Liver (tissue), 3 donors: ENCODE data around the gene CHSY1.

Experiments used
- CTCF ChIP-seq: fragments of 150-350 bp; IDR thresholded peaks from 2 replicates; pipeline ENCODE4 v1.5.1; 2017; ENCODE audit warnings: improper control_type of control experiment, low read depth, low read length; ENCODE audit not compliant: missing input control
- EGR1 ChIP-seq, 2 donors: IDR thresholded peaks; 2 replicates each; pipeline ENCODE4 v1.6.1; 2016 to 2018; ENCODE audit warnings: antibody characterized with exemption in 2 of 2, low read depth in 2 of 2
- FOXA1 ChIP-seq: IDR thresholded peaks from 2 replicates; pipeline ENCODE4 v1.6.1; 2016; ENCODE audit warnings: antibody characterized with exemption
- RAD21 ChIP-seq, 2 donors: IDR thresholded peaks; 2 replicates each; pipeline ENCODE4 v1.6.1; 2016; ENCODE audit warnings: antibody characterized with exemption in 2 of 2, mild to moderate bottlenecking in 2 of 2
- REST ChIP-seq: IDR thresholded peaks from 2 replicates; pipeline ENCODE4 v1.6.1; 2016; ENCODE audit warnings: antibody characterized with exemption, mild to moderate bottlenecking
- TAF1 ChIP-seq: conservative IDR thresholded peaks from 2 replicates; pipeline ENCODE4 v1.6.1; 2016; ENCODE audit warnings: antibody characterized with exemption, mild to moderate bottlenecking
- YY1 ChIP-seq: IDR thresholded peaks from 2 replicates; pipeline ENCODE4 v1.6.1; 2016; ENCODE audit warnings: antibody characterized with exemption, mild to moderate bottlenecking
- donor health status: healthy.
- donor health status: healthy.

- no peak for TF ChIP-seq CTCF
- TF ChIP-seq EGR1 (IDR thresholded peaks at IDR 0.05; ENCODE audit: low read depth in 2 of 2), result no peak
- TF ChIP-seq RAD21 (IDR thresholded peaks at IDR 0.05), result no peak
- TF ChIP-seq REST, result no peak
- TF ChIP-seq FOXA1, result no peak
- TF ChIP-seq TAF1, result no peak
- TF ChIP-seq YY1, result no peak
Measured at GRCh38 chr15:101254157-101255050, 2.6 kb upstream of the CHSY1 start.
